ENCODE measurements around the gene GALE. TPM values are rescaled to one million over a fixed set of nuclear protein-coding genes. Genes with fewer than 3 reads are reported as not detected.

GALE gene
- total RNA-seq (2022; extraction: Qiagen RNA extraction) = 59.1 to 66.8 TPM (median 65.1 TPM) in 5 replicates

DNA sequence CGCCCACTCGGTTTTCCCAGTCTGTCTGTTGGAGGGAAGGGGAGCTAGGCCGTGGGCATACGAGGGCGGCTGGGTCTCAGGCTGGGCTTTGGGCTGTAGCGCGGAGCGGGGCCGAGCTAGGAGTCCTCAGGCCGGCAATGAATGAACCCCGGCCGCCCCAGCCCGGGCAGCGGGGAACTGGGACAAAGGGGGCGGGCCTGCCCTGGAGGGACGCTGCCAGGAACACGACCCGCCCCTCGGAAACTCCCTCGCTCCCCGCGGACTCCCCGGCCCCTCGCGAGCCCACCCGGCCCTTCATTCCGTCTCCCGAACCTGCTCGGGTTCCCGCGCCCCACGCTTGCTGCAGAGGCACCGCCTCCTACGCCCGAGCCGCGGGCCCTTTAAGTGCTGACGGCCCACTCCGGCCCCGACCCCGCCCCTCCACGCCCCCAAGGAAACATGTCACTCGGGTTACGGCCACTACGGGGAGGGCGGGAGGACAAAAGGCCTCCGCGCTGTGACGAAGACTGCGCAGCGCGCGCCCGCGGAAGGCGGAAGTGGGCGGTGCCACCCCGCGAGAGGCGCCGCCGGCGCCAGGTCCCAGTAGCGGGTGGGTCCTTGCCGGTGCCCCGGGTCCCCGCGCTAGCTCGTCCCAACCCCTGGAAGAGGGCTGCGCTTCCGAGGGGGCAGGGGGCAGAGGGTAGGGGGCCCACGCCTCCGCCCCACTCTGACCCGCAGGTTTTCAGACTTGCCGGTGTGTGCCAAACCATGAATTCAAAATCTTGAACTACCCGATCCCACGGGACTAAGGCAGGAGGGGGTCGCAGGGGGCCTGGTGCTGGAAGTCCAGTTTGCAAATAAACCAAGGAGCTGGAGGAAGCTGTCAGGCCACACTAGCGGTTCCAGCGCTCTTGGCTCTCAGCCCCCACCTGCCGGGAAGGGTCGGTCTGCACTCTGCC, at the start of gene GALE:
Gene GALE, minus strand, starts transcription at position 355 of the 938 bp plus-strand sequence. CDS start 1,747 bp downstream, outside the sequence.

DNA sequence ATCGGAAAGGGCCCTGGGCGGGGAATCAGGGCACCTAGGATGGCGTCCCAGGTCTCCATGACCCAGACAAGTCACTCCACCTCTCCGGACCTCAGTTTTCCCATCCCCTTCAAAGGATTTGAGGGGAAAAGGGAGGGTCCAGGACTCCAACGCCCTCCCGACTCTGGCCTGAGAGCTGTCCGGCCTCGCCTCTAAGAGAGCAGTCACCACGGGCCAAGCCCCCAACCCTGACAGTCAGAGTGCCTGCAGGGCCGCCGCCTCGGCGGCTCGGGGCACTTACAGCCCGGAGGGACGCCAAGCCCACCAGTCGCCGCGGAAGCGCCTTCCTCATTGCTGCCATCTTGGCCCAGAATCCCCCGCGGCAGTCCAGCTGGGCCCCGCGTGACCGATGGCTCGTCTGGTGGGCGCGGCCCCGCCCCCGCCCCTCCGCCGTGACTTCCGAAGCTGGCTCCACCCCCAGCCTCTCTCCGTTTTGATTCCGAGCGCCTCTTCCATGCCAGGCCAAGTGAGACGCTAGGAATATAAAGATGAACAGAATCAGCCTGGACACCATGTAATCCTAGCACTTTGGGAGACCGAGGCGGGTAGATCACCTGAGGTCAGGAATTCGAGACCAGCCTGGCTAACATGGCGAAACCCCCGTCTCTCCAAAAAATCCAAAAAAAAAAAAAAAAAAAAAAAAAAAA, 24.7 kb upstream of the GALE start, which contains the start of gene HMGCL:
Gene HMGCL, minus strand, starts transcription at position 354 of the 686 bp plus-strand sequence. Its CDS starts 14 bp downstream, at position 340.

DNA sequence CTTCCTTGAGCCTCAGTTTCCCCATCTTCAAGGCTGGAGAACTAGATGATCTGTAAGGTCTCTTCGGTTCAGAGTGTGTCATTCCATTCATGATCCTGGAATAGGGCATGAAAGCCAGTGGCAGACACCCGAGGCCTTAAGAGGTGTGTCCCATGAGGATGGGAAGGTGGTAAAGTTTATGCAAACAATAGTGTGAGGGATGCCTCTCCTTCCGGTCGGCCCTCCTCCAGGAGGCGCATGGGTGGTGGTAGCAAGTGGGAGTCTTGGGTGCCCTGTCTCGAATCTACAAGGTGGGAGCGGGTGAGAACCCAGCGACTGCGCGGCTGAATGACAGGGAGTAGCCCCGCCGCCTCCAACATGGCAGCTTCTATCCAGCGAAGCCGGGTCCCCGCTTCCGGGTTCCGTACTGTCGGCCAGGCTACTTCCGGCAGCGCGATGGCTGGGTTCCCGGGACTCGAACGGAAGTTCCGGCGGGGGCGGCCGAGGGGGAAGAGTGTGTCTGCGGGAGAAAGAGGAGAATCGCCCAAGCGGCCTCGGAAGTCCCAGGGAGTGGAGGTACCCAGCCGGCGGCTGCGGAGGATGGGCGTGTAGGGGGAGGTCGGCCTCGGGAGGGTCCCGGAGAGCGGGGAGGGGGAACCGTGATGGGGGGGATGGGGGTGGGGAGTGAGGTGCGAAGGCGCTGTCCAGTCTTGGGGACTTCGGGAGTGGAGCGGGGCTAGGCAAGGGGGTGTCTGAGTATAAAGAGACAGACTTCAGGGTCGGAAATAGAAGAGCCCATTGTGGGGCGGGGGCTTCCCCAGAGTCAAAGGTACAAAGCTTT, 9.6 kb downstream of the GALE start, which contains the start of gene LYPLA2:
Gene LYPLA2, plus strand, starts transcription at position 450 of the 820 bp plus-strand sequence. CDS start 1,538 bp downstream, outside the sequence.

DNA sequence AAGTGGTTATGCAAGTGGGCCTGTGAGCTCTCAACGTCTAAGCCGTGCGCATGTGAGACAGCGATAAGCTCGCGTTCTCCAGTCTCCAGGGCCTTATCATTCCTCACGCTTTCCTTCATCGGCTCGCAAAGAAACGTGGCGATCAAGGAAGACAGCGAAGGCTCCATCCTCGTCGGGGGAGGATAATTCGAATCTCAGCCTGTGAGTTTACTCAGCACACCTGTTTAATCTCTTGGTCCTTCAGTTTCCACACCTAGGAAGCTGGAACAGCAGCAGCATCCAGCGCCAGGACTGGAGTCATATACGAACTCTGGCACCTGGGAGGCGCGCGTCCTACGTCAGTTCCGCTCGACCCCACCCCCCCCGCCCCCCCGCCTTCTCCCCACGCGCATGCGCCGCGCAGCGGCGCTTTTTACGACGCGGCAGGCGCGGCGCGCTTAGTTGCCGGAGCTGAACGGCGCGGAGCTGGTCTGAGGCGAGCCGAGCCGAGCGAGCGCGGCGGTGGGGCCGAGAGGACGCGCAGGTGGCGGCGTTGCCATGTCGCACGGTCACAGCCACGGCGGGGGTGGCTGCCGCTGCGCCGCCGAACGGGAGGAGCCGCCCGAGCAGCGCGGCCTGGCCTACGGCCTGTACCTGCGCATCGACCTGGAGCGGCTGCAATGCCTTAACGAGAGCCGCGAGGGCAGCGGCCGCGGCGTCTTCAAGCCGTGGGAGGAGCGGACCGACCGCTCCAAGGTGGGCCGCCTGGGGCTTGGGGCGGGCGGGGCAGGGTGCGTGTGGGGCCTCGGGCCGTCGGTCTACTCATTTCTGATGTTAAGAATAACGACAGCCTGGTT, 22.4 kb downstream of the GALE start, which contains the start of gene PITHD1:
Gene PITHD1, plus strand, starts transcription at position 440 of the 836 bp plus-strand sequence. Its CDS starts 98 bp downstream, at position 538.

Other genes starting within 250 kb of the GALE start
- 258 to 365 TPM (median 315 TPM) in 5 replicates for gene ID3, start 241.3 kb downstream of the GALE start, total RNA-seq (2022; extraction: Qiagen RNA extraction)
- gene RPL11, start 108.9 kb downstream of the GALE start, total RNA-seq (2022; extraction: Qiagen RNA extraction) = 1,437 to 1,632 TPM (median 1,495 TPM) in 5 replicates
- 29.3 to 32.6 TPM (median 31.6 TPM) in 5 replicates for gene ELOA, start 57.3 kb downstream of the GALE start, total RNA-seq (2022; extraction: Qiagen RNA extraction)
- gene PITHD1, start 22.3 kb downstream of the GALE start, total RNA-seq (2022; extraction: Qiagen RNA extraction) = 26.1 to 31.6 TPM (median 28.6 TPM) in 5 replicates
- 50.0 to 54.9 TPM (median 54.4 TPM) in 5 replicates for gene LYPLA2, start 9.6 kb downstream of the GALE start, total RNA-seq (2022; extraction: Qiagen RNA extraction)
- 11.5 to 12.7 TPM (median 12.6 TPM) in 5 replicates for gene HMGCL, start 24.7 kb upstream of the GALE start, total RNA-seq (2022; extraction: Qiagen RNA extraction)
- gene FUCA1, start 67.5 kb upstream of the GALE start, total RNA-seq (2022; extraction: Qiagen RNA extraction) = 8.5 to 11.4 TPM (median 10.1 TPM) in 5 replicates
- 0.02 TPM in 1 of 5 replicates, not detected in the others for gene CNR2, start 112.6 kb upstream of the GALE start, total RNA-seq (2022; extraction: Qiagen RNA extraction)
- gene PNRC2, start 159.1 kb upstream of the GALE start, total RNA-seq (2022; extraction: Qiagen RNA extraction) = 29.7 to 39.8 TPM (median 36.7 TPM) in 5 replicates
- 84.3 to 100 TPM (median 95.9 TPM) in 5 replicates for gene SRSF10, start 179.6 kb upstream of the GALE start, total RNA-seq (2022; extraction: Qiagen RNA extraction)

Data from A549 treated with dexamethasone at 1 μM for 4 hours (cell line).